Panc1 (cell line): ENCODE measurements around the gene MSLN. TPM values are rescaled to one million over a fixed set of nuclear protein-coding genes. Genes with fewer than 3 reads are reported as not detected.
"Not testable (repeated sequence)": the region's sequence is repeated elsewhere in the genome, so short reads cannot be mapped to it uniquely, and the experiment has no call there.

Experiments used
- ATAC-seq: fragments of 200-7000 bp; cut with Tn5 transposase; 2 replicates; pipeline ENCODE4 v1.9.1; 2020; ENCODE audit warnings: mild to moderate bottlenecking, moderate library complexity
- BruUV-seq: library from RNA; stranded (reverse); fragments of 400-500 nt; replicated peaks from 2 replicates; lab custom pipeline; 2021; lab: Mats Ljungman, UMichigan
- CTCF ChIA-PET: fragments of 300-600 bp; sonication (Branson Sonifier 250); formaldehyde crosslinking; loops from one replicate; lab custom pipeline; 2022; ENCODE audit warnings: antibody characterized with exemption; lab: Charles Lee
- POLR2A ChIA-PET: fragments of 300-600 bp; sonication (Branson Sonifier 250); formaldehyde crosslinking; loops from one replicate; lab custom pipeline; 2022; ENCODE audit warnings: antibody characterized with exemption; lab: Charles Lee
- DNase-seq: peaks from one replicate; pipeline ENCODE4 v3.0.0-alpha.2; 2010; ENCODE audit warnings: low read depth, low spot score
- H3K27ac ChIP-seq: 2 replicates; pipeline ENCODE4 v1.5.1; 2011; ENCODE audit warnings: mild to moderate bottlenecking, low read length, inconsistent platforms
- H3K27me3 ChIP-seq: fragments of 200-500 bp; sonication (Bioruptor generic); 2 replicates; pipeline ENCODE4 v1.6.0; 2014; ENCODE audit warnings: low read length, inconsistent platforms; ENCODE audit not compliant: control insufficient read depth, insufficient read depth
- H3K36me3 ChIP-seq: fragments of 200-500 bp; sonication (Bioruptor generic); 2 replicates; pipeline ENCODE4 v1.5.1; 2014; ENCODE audit warnings: inconsistent platforms, mild to moderate bottlenecking, low read length, moderate library complexity; ENCODE audit not compliant: control insufficient read depth, insufficient read depth
- H3K4me1 ChIP-seq: 2 replicates; pipeline ENCODE4 v1.5.1; 2011; ENCODE audit warnings: inconsistent platforms, mild to moderate bottlenecking, low read length, moderate library complexity; ENCODE audit not compliant: control insufficient read depth, insufficient read depth
- H3K4me3 ChIP-seq, 2 experiments: 2 replicates each; pipeline ENCODE4 v1.5.1; 2011 to 2012; ENCODE audit warnings: low read depth in 2 of 2, low read length in 2 of 2, mild to moderate bottlenecking in 2 of 2, inconsistent platforms in 1 of 2, moderate library complexity in 1 of 2
- H3K9me3 ChIP-seq: fragments of 200-500 bp; sonication (Bioruptor generic); 2 replicates; pipeline ENCODE4 v1.5.1; 2014; ENCODE audit warnings: low read depth, mild to moderate bottlenecking, inconsistent platforms, low read length, moderate library complexity; ENCODE audit not compliant: control insufficient read depth, insufficient read depth
- POLR2AphosphoS5 ChIP-seq: IDR thresholded peaks from 2 replicates; pipeline ENCODE4 v1.6.1; 2012; ENCODE audit warnings: mild to moderate bottlenecking, low read depth, low read length, moderate library complexity
- REST ChIP-seq, 2 experiments: IDR thresholded peaks; 2 replicates each; pipeline ENCODE4 v1.6.1; 2011 to 2012; ENCODE audit warnings: low read depth in 2 of 2, control low read depth in 1 of 2, low read length in 1 of 2, mild to moderate bottlenecking in 1 of 2, moderate library complexity in 1 of 2; ENCODE audit not compliant: insufficient read depth in 1 of 2
- SIN3A ChIP-seq: IDR thresholded peaks from 2 replicates; pipeline ENCODE4 v1.6.1; 2012; ENCODE audit warnings: low read depth, mild to moderate bottlenecking, low read length, moderate library complexity, borderline replicate concordance; ENCODE audit not compliant: insufficient read depth
- TCF7L2 ChIP-seq: IDR thresholded peaks from 2 replicates; pipeline ENCODE4 v1.6.1; 2011; ENCODE audit warnings: mild to moderate bottlenecking, low read depth, low read length, inconsistent platforms
- in situ Hi-C: cut with HindIII; loops from 2 replicates; pipeline ENCODE4 v1.10.0; 2016; ENCODE audit warnings: low sequenced_read_pairs, low pct_unique_long_range_greater_than_20kb
- intact Hi-C: fragments of 100-400 bp; cut with micrococcal nuclease; formaldehyde crosslinking; loops from one replicate; pipeline ENCODE4 v1.10.0; 2022; ENCODE audit not compliant: unreplicated experiment
- total RNA-seq: library from RNA; stranded (reverse); gene quantifications from one replicate; pipeline ENCODE4 v1.2.1, GENCODE V29; 2021; ENCODE audit not compliant: unreplicated experiment
- TF ChIP-seq, protein P1 (sequence below): fragments of 450-650 bp; IDR thresholded peaks from 2 replicates; pipeline ENCODE4 v1.5.1; 2017; ENCODE audit warnings: mild to moderate bottlenecking

MSLN gene
- total RNA-seq, 1 experiment from 2014 or later, result 1.1 TPM

- Histone ChIP-seq H3K4me1 (no peaks in the 10 kb centered on the region), H3K36me3 (no peaks in the 10 kb centered on the region), H3K27ac (no peak overlapping the region), H3K4me3 (no peak overlapping the region), H3K9me3 (no peaks in the 10 kb centered on the region), H3K27me3 (no peaks in the 10 kb centered on the region)
- in situ Hi-C loops, result no loop called here
- no peak for ATAC-seq
- CTCF ChIA-PET, result interaction anchor here (0.6 kb wide), 1 partner anchor 10 kb away, joined by 5 read pairs; no protein-coding TSS in a partner anchor
- no peak for TF ChIP-seq TCF7L2
- no peak for TF ChIP-seq REST (IDR thresholded peaks at IDR 0.05; ENCODE audit: insufficient read depth in 1 of 2, low read depth in 2 of 2, low read length in 1 of 2)
- no peak for TF ChIP-seq POLR2AphosphoS5
- TF ChIP-seq, protein P1, sequence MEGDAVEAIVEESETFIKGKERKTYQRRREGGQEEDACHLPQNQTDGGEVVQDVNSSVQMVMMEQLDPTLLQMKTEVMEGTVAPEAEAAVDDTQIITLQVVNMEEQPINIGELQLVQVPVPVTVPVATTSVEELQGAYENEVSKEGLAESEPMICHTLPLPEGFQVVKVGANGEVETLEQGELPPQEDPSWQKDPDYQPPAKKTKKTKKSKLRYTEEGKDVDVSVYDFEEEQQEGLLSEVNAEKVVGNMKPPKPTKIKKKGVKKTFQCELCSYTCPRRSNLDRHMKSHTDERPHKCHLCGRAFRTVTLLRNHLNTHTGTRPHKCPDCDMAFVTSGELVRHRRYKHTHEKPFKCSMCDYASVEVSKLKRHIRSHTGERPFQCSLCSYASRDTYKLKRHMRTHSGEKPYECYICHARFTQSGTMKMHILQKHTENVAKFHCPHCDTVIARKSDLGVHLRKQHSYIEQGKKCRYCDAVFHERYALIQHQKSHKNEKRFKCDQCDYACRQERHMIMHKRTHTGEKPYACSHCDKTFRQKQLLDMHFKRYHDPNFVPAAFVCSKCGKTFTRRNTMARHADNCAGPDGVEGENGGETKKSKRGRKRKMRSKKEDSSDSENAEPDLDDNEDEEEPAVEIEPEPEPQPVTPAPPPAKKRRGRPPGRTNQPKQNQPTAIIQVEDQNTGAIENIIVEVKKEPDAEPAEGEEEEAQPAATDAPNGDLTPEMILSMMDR, result no peak
- TF ChIP-seq SIN3A, result no peak
- POLR2A ChIA-PET, result no interaction called here
- intact Hi-C loops, result no loop called here
- no TSS peak for BruUV-seq
- DNase-seq, result no peak
Measured at GRCh38 chr16:751152-752006, 9.2 kb upstream of the MSLN start.

GRCh38 chr16:752007-752312 lies 8.6 kb upstream of the MSLN start:
- TF ChIP-seq POLR2AphosphoS5 (no peak), REST (IDR thresholded peaks at IDR 0.05; ENCODE audit: insufficient read depth in 1 of 2, low read depth in 2 of 2, low read length in 1 of 2) (no peak), TCF7L2 (no peak), SIN3A (no peak)
- TF ChIP-seq, protein P1, result no peak
- H3K27me3 ChIP-seq, result no peaks in the 10 kb centered on the region
- H3K27ac ChIP-seq, result no peak overlapping the region
- ATAC-seq, result no peak
- H3K4me3 ChIP-seq, result no peak overlapping the region
- in situ Hi-C loops, result no loop called here
- H3K9me3 ChIP-seq, result no peaks in the 10 kb centered on the region
- POLR2A ChIA-PET, result no interaction called here
- no peaks in the 10 kb centered on the region for H3K36me3 ChIP-seq
- DNase-seq, result no peak
- BruUV-seq, result no TSS peak
- intact Hi-C loops, result no loop called here
- no peaks in the 10 kb centered on the region for H3K4me1 ChIP-seq
- CTCF ChIA-PET, result interaction anchor here (0.6 kb wide), 1 partner anchor 10 kb away, joined by 5 read pairs; no protein-coding TSS in a partner anchor

DNA sequence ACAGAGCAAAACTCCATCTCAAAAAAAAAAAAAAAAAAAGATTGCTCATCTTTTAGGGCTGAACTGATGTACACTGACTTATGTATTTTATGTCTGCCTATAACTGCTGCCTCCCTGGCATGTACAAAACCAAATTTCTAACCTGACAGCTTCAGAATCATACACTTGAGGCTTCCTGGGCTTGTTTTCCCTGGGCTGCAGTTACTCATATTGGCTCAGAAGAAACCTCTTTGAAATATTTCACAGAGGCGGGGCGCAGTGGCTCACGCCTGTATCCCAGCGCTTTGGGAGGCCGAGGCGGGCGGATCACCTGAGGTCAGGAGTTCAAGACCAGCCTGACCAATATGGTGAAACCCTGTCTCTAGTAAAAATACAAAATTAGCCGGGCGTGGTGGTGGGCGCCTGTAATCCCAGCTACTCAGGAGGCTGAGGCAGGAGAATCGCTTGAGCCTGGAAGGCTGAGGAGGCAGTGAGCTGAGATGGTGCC lies 6.4 kb upstream of the MSLN start:
- H3K4me1 ChIP-seq, H3K36me3 ChIP-seq, H3K27ac ChIP-seq, POLR2A ChIA-PET, ATAC-seq, in situ Hi-C loops, H3K9me3 ChIP-seq, CTCF ChIA-PET, H3K27me3 ChIP-seq, DNase-seq, H3K4me3 ChIP-seq, BruUV-seq, intact Hi-C loops: not testable (repeated sequence)
